Measurements from ENCODE around the gene KIAA0232.

Gene KIAA0232

GRCh38 chr4:6925357-6925836 is 142.9 kb downstream of the KIAA0232 start:
- no peak overlapping the region for H3K27ac ChIP-seq (ENCODE audit: insufficient read depth, low read depth, low read length, poor library complexity, severe bottlenecking)
- H3K27me3 ChIP-seq (ENCODE audit: control insufficient read depth, insufficient read depth, low read length, poor library complexity, severe bottlenecking), result no peaks in the 10 kb centered on the region
- H3K9me3 ChIP-seq (ENCODE audit: control insufficient read depth, low read length), result no peaks in the 10 kb centered on the region
- peaks cover 16% of the 10 kb centered on the region for H3K36me3 ChIP-seq (ENCODE audit: control insufficient read depth, insufficient read depth, low read length)
- H3K4me1 ChIP-seq (ENCODE audit: control insufficient read depth, insufficient read depth, low read length), result peaks cover 26% of the 10 kb centered on the region
- 94 to 97% methylated on average over 14 of the region's 14 CpGs for WGBS, 2 experiments
- H3K4me3 ChIP-seq (ENCODE audit: insufficient read depth, low read depth, low read length), result no peak overlapping the region

GRCh38 chr4:6926081-6926480 is 143.6 kb downstream of the KIAA0232 start:
- WGBS, 2 experiments, result 96% methylated on average over 19 of the region's 19 CpGs
- Histone ChIP-seq H3K4me3 (ENCODE audit: insufficient read depth, low read depth, low read length) (no peak overlapping the region), H3K9me3 (ENCODE audit: control insufficient read depth, low read length) (no peaks in the 10 kb centered on the region), H3K36me3 (ENCODE audit: control insufficient read depth, insufficient read depth, low read length) (peaks cover 16% of the 10 kb centered on the region), H3K27me3 (ENCODE audit: control insufficient read depth, insufficient read depth, low read length, poor library complexity, severe bottlenecking) (no peaks in the 10 kb centered on the region), H3K4me1 (ENCODE audit: control insufficient read depth, insufficient read depth, low read length) (peaks cover 26% of the 10 kb centered on the region), H3K27ac (ENCODE audit: insufficient read depth, low read depth, low read length, poor library complexity, severe bottlenecking) (no peak overlapping the region)

- Histone ChIP-seq H3K27ac (ENCODE audit: insufficient read depth, low read depth, low read length, poor library complexity, severe bottlenecking) (no peak overlapping the region), H3K4me1 (ENCODE audit: control insufficient read depth, insufficient read depth, low read length) (peaks cover 26% of the 10 kb centered on the region), H3K4me3 (ENCODE audit: insufficient read depth, low read depth, low read length) (no peak overlapping the region), H3K27me3 (ENCODE audit: control insufficient read depth, insufficient read depth, low read length, poor library complexity, severe bottlenecking) (no peaks in the 10 kb centered on the region), H3K9me3 (ENCODE audit: control insufficient read depth, low read length) (no peaks in the 10 kb centered on the region), H3K36me3 (ENCODE audit: control insufficient read depth, insufficient read depth, low read length) (peaks cover 16% of the 10 kb centered on the region)
- WGBS, 2 experiments, result 72 to 73% methylated on average over 13 of the region's 13 CpGs
Measured at GRCh38 chr4:6926681-6927478, 144.4 kb downstream of the KIAA0232 start.

GRCh38 chr4:6928081-6928480 is 145.6 kb downstream of the KIAA0232 start:
- Histone ChIP-seq H3K4me3 (ENCODE audit: insufficient read depth, low read depth, low read length) (no peak overlapping the region), H3K4me1 (ENCODE audit: control insufficient read depth, insufficient read depth, low read length) (peaks cover 18% of the 10 kb centered on the region), H3K36me3 (ENCODE audit: control insufficient read depth, insufficient read depth, low read length) (peaks cover 16% of the 10 kb centered on the region), H3K9me3 (ENCODE audit: control insufficient read depth, low read length) (no peaks in the 10 kb centered on the region), H3K27me3 (ENCODE audit: control insufficient read depth, insufficient read depth, low read length, poor library complexity, severe bottlenecking) (no peaks in the 10 kb centered on the region), H3K27ac (ENCODE audit: insufficient read depth, low read depth, low read length, poor library complexity, severe bottlenecking) (no peak overlapping the region)
- 94 to 97% methylated on average over 4 of the region's 4 CpGs for WGBS, 2 experiments

GRCh38 chr4:6929339-6929811 is 146.8 kb downstream of the KIAA0232 start:
- Histone ChIP-seq H3K9me3 (ENCODE audit: control insufficient read depth, low read length) (no peaks in the 10 kb centered on the region), H3K27ac (ENCODE audit: insufficient read depth, low read depth, low read length, poor library complexity, severe bottlenecking) (no peak overlapping the region), H3K27me3 (ENCODE audit: control insufficient read depth, insufficient read depth, low read length, poor library complexity, severe bottlenecking) (no peaks in the 10 kb centered on the region), H3K4me3 (ENCODE audit: insufficient read depth, low read depth, low read length) (no peak overlapping the region), H3K36me3 (ENCODE audit: control insufficient read depth, insufficient read depth, low read length) (peaks cover 3% of the 10 kb centered on the region), H3K4me1 (ENCODE audit: control insufficient read depth, insufficient read depth, low read length) (peaks cover 18% of the 10 kb centered on the region)
- WGBS, 2 experiments, result 83 to 84% methylated on average over 9 of the region's 9 CpGs

GRCh38 chr4:6929812-6930464 is 147.4 kb downstream of the KIAA0232 start:
- no peak overlapping the region for H3K4me3 ChIP-seq (ENCODE audit: insufficient read depth, low read depth, low read length)
- H3K36me3 ChIP-seq (ENCODE audit: control insufficient read depth, insufficient read depth, low read length), result no peaks in the 10 kb centered on the region
- H3K27ac ChIP-seq (ENCODE audit: insufficient read depth, low read depth, low read length, poor library complexity, severe bottlenecking), result peak overlapping the region; percentile 50
- H3K27me3 ChIP-seq (ENCODE audit: control insufficient read depth, insufficient read depth, low read length, poor library complexity, severe bottlenecking), result no peaks in the 10 kb centered on the region
- WGBS, 2 experiments, result 62 to 66% methylated on average over 15 of the region's 15 CpGs
- peaks cover 18% of the 10 kb centered on the region for H3K4me1 ChIP-seq (ENCODE audit: control insufficient read depth, insufficient read depth, low read length)
- no peaks in the 10 kb centered on the region for H3K9me3 ChIP-seq (ENCODE audit: control insufficient read depth, low read length)

- no peaks in the 10 kb centered on the region for H3K36me3 ChIP-seq (ENCODE audit: control insufficient read depth, insufficient read depth, low read length)
- H3K27ac ChIP-seq (ENCODE audit: insufficient read depth, low read depth, low read length, poor library complexity, severe bottlenecking), result peak overlapping the region; percentile 26
- H3K4me1 ChIP-seq (ENCODE audit: control insufficient read depth, insufficient read depth, low read length), result peaks cover 19% of the 10 kb centered on the region
- 94% methylated on average over 3 of the region's 3 CpGs for WGBS, 2 experiments
- H3K9me3 ChIP-seq (ENCODE audit: control insufficient read depth, low read length), result no peaks in the 10 kb centered on the region
- H3K27me3 ChIP-seq (ENCODE audit: control insufficient read depth, insufficient read depth, low read length, poor library complexity, severe bottlenecking), result no peaks in the 10 kb centered on the region
- no peak overlapping the region for H3K4me3 ChIP-seq (ENCODE audit: insufficient read depth, low read depth, low read length)
Measured at GRCh38 chr4:6932475-6932874, 149.9 kb downstream of the KIAA0232 start.

- Histone ChIP-seq H3K27me3 (ENCODE audit: control insufficient read depth, insufficient read depth, low read length, poor library complexity, severe bottlenecking) (no peaks in the 10 kb centered on the region), H3K4me3 (ENCODE audit: insufficient read depth, low read depth, low read length) (no peak overlapping the region), H3K36me3 (ENCODE audit: control insufficient read depth, insufficient read depth, low read length) (no peaks in the 10 kb centered on the region), H3K27ac (ENCODE audit: insufficient read depth, low read depth, low read length, poor library complexity, severe bottlenecking) (peak overlapping the region; percentile 26), H3K4me1 (ENCODE audit: control insufficient read depth, insufficient read depth, low read length) (peaks cover 24% of the 10 kb centered on the region), H3K9me3 (ENCODE audit: control insufficient read depth, low read length) (no peaks in the 10 kb centered on the region)
- WGBS, 2 experiments, result 92 to 93% methylated on average over 3 of the region's 3 CpGs
Measured at GRCh38 chr4:6932918-6933317, 150.4 kb downstream of the KIAA0232 start.

All from ectodermal cell (in vitro differentiated cells).